GM23338 (cell line): ENCODE data around the gene NEU4. TPM values are rescaled to one million over a fixed set of nuclear protein-coding genes. Genes with fewer than 3 reads are reported as not detected.

Source experiments
- ATAC-seq: fragments of 200-7000 bp; cut with Tn5 transposase; 3 replicates; pipeline ENCODE4 v1.9.1; 2020
- DNase-seq: peaks from one replicate; pipeline ENCODE4 v3.0.0-alpha.2; 2015; ENCODE audit warnings: low spot score
- H2AFZ ChIP-seq: fragments of 200-600 bp; sonication (generic); 2 replicates; pipeline ENCODE4 v1.8.0; 2016; ENCODE audit warnings: antibody characterized with exemption, mild to moderate bottlenecking, moderate library complexity
- H3F3A ChIP-seq: fragments of 200-600 bp; sonication (generic); replicated peaks from 2 replicates; pipeline ENCODE4 v1.8.0; 2017; ENCODE audit warnings: antibody characterized with exemption, mixed run types, low read depth
- H3K27ac ChIP-seq: fragments of 200-600 bp; sonication (generic); 2 replicates; pipeline ENCODE4 v1.6.1; 2016; ENCODE audit warnings: low read depth
- H3K27me3 ChIP-seq: fragments of 200-600 bp; sonication (generic); 2 replicates; pipeline ENCODE4 v1.8.0; 2016; ENCODE audit warnings: mild to moderate bottlenecking, mixed run types, moderate library complexity; ENCODE audit not compliant: insufficient read depth
- H3K36me3 ChIP-seq: fragments of 200-600 bp; sonication (generic); 2 replicates; pipeline ENCODE4 v1.8.0; 2016; ENCODE audit warnings: mild to moderate bottlenecking; ENCODE audit not compliant: insufficient read depth
- H3K4me1 ChIP-seq: fragments of 200-600 bp; sonication (generic); 2 replicates; pipeline ENCODE4 v1.8.0; 2016; ENCODE audit warnings: mild to moderate bottlenecking, moderate library complexity; ENCODE audit not compliant: insufficient read depth
- H3K4me2 ChIP-seq: fragments of 200-600 bp; sonication (generic); 2 replicates; pipeline ENCODE4 v1.7.1; 2017; ENCODE audit warnings: mixed run types
- H3K4me3 ChIP-seq: fragments of 200-600 bp; sonication (generic); 2 replicates; pipeline ENCODE4 v1.6.1; 2016; ENCODE audit warnings: mixed run types
- H3K79me2 ChIP-seq: fragments of 200-600 bp; sonication (generic); replicated peaks from 2 replicates; pipeline ENCODE4 v1.8.0; 2017; ENCODE audit warnings: mild to moderate bottlenecking; ENCODE audit not compliant: insufficient read depth
- H3K9me2 ChIP-seq: fragments of 200-600 bp; sonication (generic); 2 replicates; pipeline ENCODE4 v1.8.0; 2017; ENCODE audit not compliant: insufficient read depth
- H4K20me1 ChIP-seq: fragments of 200-600 bp; sonication (generic); replicated peaks from 2 replicates; pipeline ENCODE4 v1.8.0; 2017; ENCODE audit warnings: mild to moderate bottlenecking; ENCODE audit not compliant: insufficient read depth
- H3K27ac Mint-ChIP-seq: 2 replicates; pipeline ENCODE4 v1.8.0; 2020; ENCODE audit warnings: inconsistent platforms, mild to moderate bottlenecking, moderate library complexity, mixed read lengths
- H3K27me3 Mint-ChIP-seq: 3 replicates; pipeline ENCODE4 v1.8.0; 2022; ENCODE audit warnings: low read depth, mild to moderate bottlenecking, moderate library complexity, mixed read lengths, inconsistent platforms; ENCODE audit not compliant: insufficient read depth, poor library complexity
- H3K36me3 Mint-ChIP-seq: 3 replicates; pipeline ENCODE4 v1.8.0; 2021; ENCODE audit warnings: low read depth, mild to moderate bottlenecking, inconsistent platforms, moderate library complexity, mixed read lengths
- H3K4me1 Mint-ChIP-seq: 3 replicates; pipeline ENCODE4 v1.8.0; 2020; ENCODE audit warnings: mild to moderate bottlenecking, inconsistent platforms, mixed read lengths
- H3K4me3 Mint-ChIP-seq: 3 replicates; pipeline ENCODE4 v1.8.0; 2021; ENCODE audit warnings: moderate library complexity, mild to moderate bottlenecking, inconsistent platforms, mixed read lengths
- H3K9me3 Mint-ChIP-seq: 3 replicates; pipeline ENCODE4 v1.8.0; 2020; ENCODE audit warnings: moderate library complexity, mild to moderate bottlenecking, inconsistent platforms, mixed read lengths
- CREB1 ChIP-seq: fragments of 250-450 bp; sonication (Bioruptor Pico); IDR thresholded peaks from 2 replicates; pipeline ENCODE4 v1.5.0; 2020; ENCODE audit warnings: low read depth, mild to moderate bottlenecking, moderate library complexity
- EZH2phosphoT487 ChIP-seq: fragments of 200-600 bp; sonication (generic); IDR thresholded peaks from one replicate; pipeline ENCODE4 v1.8.1; 2018; ENCODE audit warnings: antibody characterized with exemption; ENCODE audit not compliant: unreplicated experiment
- NANOG ChIP-seq: IDR thresholded peaks from 2 replicates; pipeline ENCODE4 v1.6.1; 2016; ENCODE audit warnings: antibody characterized with exemption, borderline replicate concordance
- POLR2AphosphoS5 ChIP-seq: IDR thresholded peaks from 2 replicates; pipeline ENCODE4 v1.6.1; 2016; ENCODE audit warnings: antibody characterized with exemption, low read depth
- ZNF114 ChIP-seq: fragments of 250-450 bp; sonication (Bioruptor Pico); IDR thresholded peaks from 2 replicates; pipeline ENCODE4 v1.5.0; 2020; ENCODE audit warnings: mild to moderate bottlenecking, moderate library complexity
- polyA plus RNA-seq: library from polyadenylated mRNA; unstranded; fragments of >200 nt; fragmentation: Nextera tagmentation; extraction: Ambion mirVana; gene quantifications from 2 replicates; pipeline ENCODE4 v1.2.1, GENCODE V29; 2016
- total RNA-seq: library from RNA; depleted of rRNA; stranded (reverse); fragments of >200 nt; shearing (Covaris generic); gene quantifications from 2 replicates; pipeline ENCODE4 v1.2.3, GENCODE V29; 2014
- TF ChIP-seq, protein P1 (sequence below): IDR thresholded peaks from one replicate; pipeline ENCODE4 v1.6.1; 2018; ENCODE audit warnings: antibody characterized with exemption; ENCODE audit not compliant: unreplicated experiment
- TF ChIP-seq, protein P2 (sequence below): IDR thresholded peaks from 2 replicates; pipeline ENCODE4 v1.6.1; 2016; ENCODE audit warnings: antibody characterized with exemption
- TF ChIP-seq, protein P3 (sequence below): fragments of 250-450 bp; sonication (Bioruptor Pico); IDR thresholded peaks from 2 replicates; pipeline ENCODE4 v1.5.0; 2020; ENCODE audit warnings: mild to moderate bottlenecking, moderate library complexity

NEU4 gene
- total and polyA plus RNA-seq, 2 experiments from 2014 or later, result 0.29 to 1.2 TPM

DNA sequence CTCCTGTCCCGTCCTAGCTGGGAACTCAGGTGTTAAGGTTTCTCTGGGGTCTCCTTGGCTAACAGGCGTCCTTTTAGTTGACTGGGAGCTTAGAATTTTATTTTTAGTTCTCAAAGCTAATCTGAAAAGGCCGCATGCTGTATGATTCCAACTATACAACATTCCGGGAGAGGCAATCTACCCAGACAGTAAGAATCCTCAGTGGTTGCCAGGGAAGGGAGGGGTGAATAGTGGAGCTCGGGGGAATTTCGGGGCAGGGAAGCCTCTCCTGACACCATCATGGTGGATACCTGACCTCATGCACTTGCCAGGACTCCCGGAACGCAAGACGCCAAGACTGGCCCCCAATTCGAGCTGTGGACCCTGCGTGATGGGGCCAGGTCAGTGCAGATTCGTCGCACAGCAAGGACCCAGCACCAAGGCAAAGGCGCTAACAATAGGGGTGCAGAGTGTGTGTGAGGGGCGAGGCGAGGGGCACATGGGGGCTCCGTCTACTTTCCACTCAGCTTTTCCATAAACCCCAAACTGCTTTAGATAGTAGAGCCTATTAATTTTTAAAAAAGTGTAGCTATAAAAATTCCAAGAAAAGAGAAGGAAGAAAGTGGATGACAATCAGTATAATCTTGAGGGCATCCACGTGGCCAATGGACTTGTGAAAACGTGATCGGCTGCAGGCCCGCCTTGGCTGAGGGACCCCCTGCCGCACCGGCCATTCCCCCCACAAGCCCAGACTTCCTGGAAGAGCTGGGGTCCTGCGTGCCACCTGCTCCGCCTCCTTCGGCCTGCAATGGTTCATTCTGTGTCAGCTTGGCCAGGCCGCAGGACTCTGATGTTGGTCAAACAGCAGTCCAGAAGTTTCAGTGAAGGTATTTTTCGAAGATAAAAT, 32.4 kb downstream of the NEU4 start:
- Histone ChIP-seq H3K4me3 (no peak overlapping the region), H3K79me2 (no peaks in the 10 kb centered on the region), H3K4me1 (no peaks in the 10 kb centered on the region; the same call in 1 of the 2 replicates), H3K27me3 (peaks cover 22% of the 10 kb centered on the region), H2AFZ (peak overlapping the region; percentile 92; the same call in 1 of the 2 replicates), H3F3A (no peaks in the 10 kb centered on the region), H3K36me3 (no peaks in the 10 kb centered on the region), H3K4me2 (no peak overlapping the region), H3K9me2 (no peaks in the 10 kb centered on the region), H4K20me1 (no peaks in the 10 kb centered on the region), H3K27ac (no peak overlapping the region)
- peaks cover 37% of the 10 kb centered on the region for H3K27me3 Mint-ChIP-seq
- H3K4me3 Mint-ChIP-seq, result no peak overlapping the region; the same call in 2 of the 3 replicates
- H3K4me1 Mint-ChIP-seq, result peaks cover 7% of the 10 kb centered on the region
- H3K27ac Mint-ChIP-seq, result no peak overlapping the region
- ATAC-seq, result no peak
- TF ChIP-seq, protein P1, sequence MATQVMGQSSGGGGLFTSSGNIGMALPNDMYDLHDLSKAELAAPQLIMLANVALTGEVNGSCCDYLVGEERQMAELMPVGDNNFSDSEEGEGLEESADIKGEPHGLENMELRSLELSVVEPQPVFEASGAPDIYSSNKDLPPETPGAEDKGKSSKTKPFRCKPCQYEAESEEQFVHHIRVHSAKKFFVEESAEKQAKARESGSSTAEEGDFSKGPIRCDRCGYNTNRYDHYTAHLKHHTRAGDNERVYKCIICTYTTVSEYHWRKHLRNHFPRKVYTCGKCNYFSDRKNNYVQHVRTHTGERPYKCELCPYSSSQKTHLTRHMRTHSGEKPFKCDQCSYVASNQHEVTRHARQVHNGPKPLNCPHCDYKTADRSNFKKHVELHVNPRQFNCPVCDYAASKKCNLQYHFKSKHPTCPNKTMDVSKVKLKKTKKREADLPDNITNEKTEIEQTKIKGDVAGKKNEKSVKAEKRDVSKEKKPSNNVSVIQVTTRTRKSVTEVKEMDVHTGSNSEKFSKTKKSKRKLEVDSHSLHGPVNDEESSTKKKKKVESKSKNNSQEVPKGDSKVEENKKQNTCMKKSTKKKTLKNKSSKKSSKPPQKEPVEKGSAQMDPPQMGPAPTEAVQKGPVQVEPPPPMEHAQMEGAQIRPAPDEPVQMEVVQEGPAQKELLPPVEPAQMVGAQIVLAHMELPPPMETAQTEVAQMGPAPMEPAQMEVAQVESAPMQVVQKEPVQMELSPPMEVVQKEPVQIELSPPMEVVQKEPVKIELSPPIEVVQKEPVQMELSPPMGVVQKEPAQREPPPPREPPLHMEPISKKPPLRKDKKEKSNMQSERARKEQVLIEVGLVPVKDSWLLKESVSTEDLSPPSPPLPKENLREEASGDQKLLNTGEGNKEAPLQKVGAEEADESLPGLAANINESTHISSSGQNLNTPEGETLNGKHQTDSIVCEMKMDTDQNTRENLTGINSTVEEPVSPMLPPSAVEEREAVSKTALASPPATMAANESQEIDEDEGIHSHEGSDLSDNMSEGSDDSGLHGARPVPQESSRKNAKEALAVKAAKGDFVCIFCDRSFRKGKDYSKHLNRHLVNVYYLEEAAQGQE, result no peak
- no peak for TF ChIP-seq CREB1 (CRISPR knock-in tag)
- no peak for TF ChIP-seq EZH2phosphoT487
- TF ChIP-seq, protein P2, sequence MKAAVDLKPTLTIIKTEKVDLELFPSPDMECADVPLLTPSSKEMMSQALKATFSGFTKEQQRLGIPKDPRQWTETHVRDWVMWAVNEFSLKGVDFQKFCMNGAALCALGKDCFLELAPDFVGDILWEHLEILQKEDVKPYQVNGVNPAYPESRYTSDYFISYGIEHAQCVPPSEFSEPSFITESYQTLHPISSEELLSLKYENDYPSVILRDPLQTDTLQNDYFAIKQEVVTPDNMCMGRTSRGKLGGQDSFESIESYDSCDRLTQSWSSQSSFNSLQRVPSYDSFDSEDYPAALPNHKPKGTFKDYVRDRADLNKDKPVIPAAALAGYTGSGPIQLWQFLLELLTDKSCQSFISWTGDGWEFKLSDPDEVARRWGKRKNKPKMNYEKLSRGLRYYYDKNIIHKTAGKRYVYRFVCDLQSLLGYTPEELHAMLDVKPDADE, result no peak
- TF ChIP-seq POLR2AphosphoS5, result no peak
- TF ChIP-seq NANOG, result no peak
- TF ChIP-seq ZNF114, result no peak
- H3K9me3 Mint-ChIP-seq, result no peaks in the 10 kb centered on the region
- no peaks in the 10 kb centered on the region for H3K36me3 Mint-ChIP-seq
- no peak for DNase-seq

DNA sequence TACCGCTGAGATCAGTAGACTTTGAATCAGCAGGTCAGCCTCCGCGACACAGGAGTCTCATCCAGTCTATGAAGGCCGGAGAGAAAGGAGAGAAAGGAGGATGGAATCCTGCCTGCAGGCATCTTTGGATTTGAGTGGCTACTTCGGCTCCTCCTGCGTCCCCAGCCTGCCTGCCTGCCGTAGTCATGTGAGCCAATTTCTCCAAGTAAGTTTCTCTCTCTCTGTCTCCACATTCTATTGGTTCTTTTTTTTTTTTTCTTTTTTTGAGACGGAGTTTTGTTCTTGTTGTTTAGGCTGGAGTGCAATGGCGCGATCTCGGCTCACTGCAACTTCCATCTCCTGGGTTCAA, 33.0 kb downstream of the NEU4 start:
- Mint-ChIP-seq H3K27me3 (peaks cover 40% of the 10 kb centered on the region), H3K4me3 (no peak overlapping the region), H3K36me3 (no peaks in the 10 kb centered on the region), H3K9me3 (no peaks in the 10 kb centered on the region), H3K27ac (no peak overlapping the region), H3K4me1 (peaks cover 7% of the 10 kb centered on the region)
- TF ChIP-seq CREB1 (CRISPR knock-in tag), result no peak
- TF ChIP-seq NANOG, result no peak
- TF ChIP-seq, protein P3, sequence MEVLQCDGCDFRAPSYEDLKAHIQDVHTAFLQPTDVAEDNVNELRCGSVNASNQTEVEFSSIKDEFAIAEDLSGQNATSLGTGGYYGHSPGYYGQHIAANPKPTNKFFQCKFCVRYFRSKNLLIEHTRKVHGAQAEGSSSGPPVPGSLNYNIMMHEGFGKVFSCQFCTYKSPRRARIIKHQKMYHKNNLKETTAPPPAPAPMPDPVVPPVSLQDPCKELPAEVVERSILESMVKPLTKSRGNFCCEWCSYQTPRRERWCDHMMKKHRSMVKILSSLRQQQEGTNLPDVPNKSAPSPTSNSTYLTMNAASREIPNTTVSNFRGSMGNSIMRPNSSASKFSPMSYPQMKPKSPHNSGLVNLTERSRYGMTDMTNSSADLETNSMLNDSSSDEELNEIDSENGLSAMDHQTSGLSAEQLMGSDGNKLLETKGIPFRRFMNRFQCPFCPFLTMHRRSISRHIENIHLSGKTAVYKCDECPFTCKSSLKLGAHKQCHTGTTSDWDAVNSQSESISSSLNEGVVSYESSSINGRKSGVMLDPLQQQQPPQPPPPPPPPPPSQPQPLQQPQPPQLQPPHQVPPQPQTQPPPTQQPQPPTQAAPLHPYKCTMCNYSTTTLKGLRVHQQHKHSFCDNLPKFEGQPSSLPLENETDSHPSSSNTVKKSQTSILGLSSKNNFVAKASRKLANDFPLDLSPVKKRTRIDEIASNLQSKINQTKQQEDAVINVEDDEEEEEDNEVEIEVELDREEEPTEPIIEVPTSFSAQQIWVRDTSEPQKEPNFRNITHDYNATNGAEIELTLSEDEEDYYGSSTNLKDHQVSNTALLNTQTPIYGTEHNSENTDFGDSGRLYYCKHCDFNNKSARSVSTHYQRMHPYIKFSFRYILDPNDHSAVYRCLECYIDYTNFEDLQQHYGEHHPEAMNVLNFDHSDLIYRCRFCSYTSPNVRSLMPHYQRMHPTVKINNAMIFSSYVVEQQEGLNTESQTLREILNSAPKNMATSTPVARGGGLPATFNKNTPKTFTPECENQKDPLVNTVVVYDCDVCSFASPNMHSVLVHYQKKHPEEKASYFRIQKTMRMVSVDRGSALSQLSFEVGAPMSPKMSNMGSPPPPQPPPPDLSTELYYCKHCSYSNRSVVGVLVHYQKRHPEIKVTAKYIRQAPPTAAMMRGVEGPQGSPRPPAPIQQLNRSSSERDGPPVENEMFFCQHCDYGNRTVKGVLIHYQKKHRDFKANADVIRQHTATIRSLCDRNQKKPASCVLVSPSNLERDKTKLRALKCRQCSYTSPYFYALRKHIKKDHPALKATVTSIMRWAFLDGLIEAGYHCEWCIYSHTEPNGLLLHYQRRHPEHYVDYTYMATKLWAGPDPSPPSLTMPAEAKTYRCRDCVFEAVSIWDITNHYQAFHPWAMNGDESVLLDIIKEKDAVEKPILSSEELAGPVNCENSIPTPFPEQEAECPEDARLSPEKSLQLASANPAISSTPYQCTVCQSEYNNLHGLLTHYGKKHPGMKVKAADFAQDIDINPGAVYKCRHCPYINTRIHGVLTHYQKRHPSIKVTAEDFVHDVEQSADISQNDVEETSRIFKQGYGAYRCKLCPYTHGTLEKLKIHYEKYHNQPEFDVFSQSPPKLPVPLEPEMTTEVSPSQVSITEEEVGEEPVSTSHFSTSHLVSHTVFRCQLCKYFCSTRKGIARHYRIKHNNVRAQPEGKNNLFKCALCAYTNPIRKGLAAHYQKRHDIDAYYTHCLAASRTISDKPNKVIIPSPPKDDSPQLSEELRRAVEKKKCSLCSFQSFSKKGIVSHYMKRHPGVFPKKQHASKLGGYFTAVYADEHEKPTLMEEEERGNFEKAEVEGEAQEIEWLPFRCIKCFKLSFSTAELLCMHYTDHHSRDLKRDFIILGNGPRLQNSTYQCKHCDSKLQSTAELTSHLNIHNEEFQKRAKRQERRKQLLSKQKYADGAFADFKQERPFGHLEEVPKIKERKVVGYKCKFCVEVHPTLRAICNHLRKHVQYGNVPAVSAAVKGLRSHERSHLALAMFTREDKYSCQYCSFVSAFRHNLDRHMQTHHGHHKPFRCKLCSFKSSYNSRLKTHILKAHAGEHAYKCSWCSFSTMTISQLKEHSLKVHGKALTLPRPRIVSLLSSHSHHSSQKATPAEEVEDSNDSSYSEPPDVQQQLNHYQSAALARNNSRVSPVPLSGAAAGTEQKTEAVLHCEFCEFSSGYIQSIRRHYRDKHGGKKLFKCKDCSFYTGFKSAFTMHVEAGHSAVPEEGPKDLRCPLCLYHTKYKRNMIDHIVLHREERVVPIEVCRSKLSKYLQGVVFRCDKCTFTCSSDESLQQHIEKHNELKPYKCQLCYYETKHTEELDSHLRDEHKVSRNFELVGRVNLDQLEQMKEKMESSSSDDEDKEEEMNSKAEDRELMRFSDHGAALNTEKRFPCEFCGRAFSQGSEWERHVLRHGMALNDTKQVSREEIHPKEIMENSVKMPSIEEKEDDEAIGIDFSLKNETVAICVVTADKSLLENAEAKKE (CRISPR knock-in tag), result no peak
- TF ChIP-seq EZH2phosphoT487, result no peak
- H3K4me3 ChIP-seq, result no peak overlapping the region
- no peak overlapping the region for H3K27ac ChIP-seq
- H3K9me2 ChIP-seq, result no peaks in the 10 kb centered on the region
- no peaks in the 10 kb centered on the region; the same call in 1 of the 2 replicates for H3K4me1 ChIP-seq
- peaks cover 22% of the 10 kb centered on the region for H3K27me3 ChIP-seq
- H3K36me3 ChIP-seq, result no peaks in the 10 kb centered on the region
- H2AFZ ChIP-seq, result peak overlapping the region; percentile 92; the same call in 1 of the 2 replicates
- no peak for ATAC-seq
- H3K79me2 ChIP-seq, result no peaks in the 10 kb centered on the region
- no peak overlapping the region for H3K4me2 ChIP-seq
- no peaks in the 10 kb centered on the region for H4K20me1 ChIP-seq
- no peak for DNase-seq
- no peaks in the 10 kb centered on the region for H3F3A ChIP-seq
